Measurements from ENCODE around the gene IFNL2. TPM values are rescaled to one million over a fixed set of nuclear protein-coding genes. Genes with fewer than 3 reads are reported as not detected.

Gene IFNL2
- total RNA-seq, 1 donor from 2014 or later, result not detected

DNA sequence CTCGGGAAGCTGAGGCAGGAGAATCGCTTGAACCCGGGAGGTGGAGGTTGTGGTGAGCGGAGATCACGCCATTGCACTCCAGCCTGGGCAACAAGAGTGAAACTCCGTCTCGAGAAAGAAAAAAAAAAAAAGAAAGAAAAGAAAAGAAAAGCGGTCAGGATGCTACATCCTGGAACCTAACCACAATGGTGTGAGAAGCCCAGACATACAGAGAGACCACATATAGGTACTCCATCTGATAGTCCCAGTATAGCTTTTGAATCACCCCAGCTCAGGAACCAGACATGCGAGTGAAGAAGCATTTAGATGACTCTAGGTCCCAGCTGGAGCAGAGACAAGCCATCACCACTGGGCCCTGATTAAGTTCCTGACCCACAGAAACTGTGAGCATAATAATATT lies 31.2 kb downstream of the IFNL2 start:
- H3K36me3 Mint-ChIP-seq (ENCODE audit: insufficient read depth), result no peaks in the 10 kb centered on the region
- no peak for DNase-seq (ENCODE audit: low spot score, unreplicated experiment)
- H3K4me3 Mint-ChIP-seq (ENCODE audit: low read depth), result no peak overlapping the region
- peaks cover 10% of the 10 kb centered on the region for H3K4me1 Mint-ChIP-seq (ENCODE audit: low read depth)
- no peaks in the 10 kb centered on the region for H3K9me3 Mint-ChIP-seq (ENCODE audit: low read depth)
- peaks cover 20% of the 10 kb centered on the region for H3K27me3 Mint-ChIP-seq
- TF ChIP-seq CTCF (IDR thresholded peaks at IDR 0.05; ENCODE audit: unreplicated experiment), result no peak
- H3K27ac Mint-ChIP-seq, result no peak overlapping the region

DNA sequence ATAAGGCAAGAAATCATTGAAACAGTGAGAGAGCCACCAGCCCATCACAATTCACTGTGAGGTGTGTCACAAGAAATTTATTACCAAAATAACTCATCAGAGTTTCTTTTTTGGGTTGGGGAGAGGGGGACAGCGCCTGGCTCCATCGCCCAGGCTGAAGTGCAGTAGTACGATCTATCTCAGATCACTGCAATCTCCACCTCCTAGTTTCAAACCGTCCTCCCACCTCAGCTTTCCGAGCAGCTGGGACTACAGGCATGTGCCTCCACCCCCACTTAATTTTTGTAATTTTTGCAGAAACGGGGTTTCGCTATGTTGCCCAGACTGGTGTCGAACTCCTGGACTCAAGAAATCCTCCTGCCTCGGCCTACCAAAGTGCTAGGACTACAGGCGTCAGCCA lies 31.6 kb downstream of the IFNL2 start:
- Mint-ChIP-seq H3K9me3 (ENCODE audit: low read depth) (no peaks in the 10 kb centered on the region), H3K27me3 (peaks cover 23% of the 10 kb centered on the region), H3K36me3 (ENCODE audit: insufficient read depth) (no peaks in the 10 kb centered on the region), H3K27ac (no peak overlapping the region), H3K4me1 (ENCODE audit: low read depth) (peaks cover 10% of the 10 kb centered on the region), H3K4me3 (ENCODE audit: low read depth) (no peak overlapping the region)
- TF ChIP-seq CTCF (IDR thresholded peaks at IDR 0.05; ENCODE audit: unreplicated experiment), result no peak
- DNase-seq (ENCODE audit: low spot score, unreplicated experiment), result no peak

GRCh38 chr19:39301021-39301420 lies 32.8 kb downstream of the IFNL2 start:
- peaks cover 31% of the 10 kb centered on the region for H3K27me3 Mint-ChIP-seq
- no peaks in the 10 kb centered on the region for H3K36me3 Mint-ChIP-seq (ENCODE audit: insufficient read depth)
- H3K4me3 Mint-ChIP-seq (ENCODE audit: low read depth), result no peak overlapping the region
- no peak for DNase-seq (ENCODE audit: low spot score, unreplicated experiment)
- H3K27ac Mint-ChIP-seq, result no peak overlapping the region
- no peaks in the 10 kb centered on the region for H3K9me3 Mint-ChIP-seq (ENCODE audit: low read depth)
- no peak for TF ChIP-seq CTCF (IDR thresholded peaks at IDR 0.05; ENCODE audit: unreplicated experiment)
- peaks cover 13% of the 10 kb centered on the region for H3K4me1 Mint-ChIP-seq (ENCODE audit: low read depth)

DNA sequence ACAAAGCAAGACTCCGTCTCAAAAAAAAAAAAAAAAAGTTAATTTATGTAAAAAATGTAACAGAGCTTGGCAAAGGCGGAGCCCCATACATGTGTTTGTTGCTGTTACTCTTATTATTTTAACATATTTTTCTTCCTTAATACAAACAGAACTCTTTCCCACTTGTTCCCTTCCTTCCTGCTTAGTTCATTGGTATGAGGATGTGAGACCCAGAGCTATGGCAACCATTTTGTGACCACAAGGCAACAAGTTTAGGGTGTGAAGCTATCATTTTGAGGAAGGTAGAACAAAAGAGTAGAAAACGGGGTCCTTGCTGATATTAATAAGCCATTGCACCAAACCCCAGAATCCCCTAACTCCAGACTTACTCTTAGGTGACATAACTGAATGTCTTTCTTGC lies 33.4 kb downstream of the IFNL2 start:
- no peaks in the 10 kb centered on the region for H3K9me3 Mint-ChIP-seq (ENCODE audit: low read depth)
- peaks cover 13% of the 10 kb centered on the region for H3K4me1 Mint-ChIP-seq (ENCODE audit: low read depth)
- H3K27ac Mint-ChIP-seq, result no peak overlapping the region
- TF ChIP-seq CTCF (IDR thresholded peaks at IDR 0.05; ENCODE audit: unreplicated experiment), result no peak
- no peak for DNase-seq (ENCODE audit: low spot score, unreplicated experiment)
- peaks cover 32% of the 10 kb centered on the region for H3K27me3 Mint-ChIP-seq
- H3K36me3 Mint-ChIP-seq (ENCODE audit: insufficient read depth), result no peaks in the 10 kb centered on the region
- no peak overlapping the region for H3K4me3 Mint-ChIP-seq (ENCODE audit: low read depth)

- H3K27ac Mint-ChIP-seq, result peak overlapping the region; percentile 85
- peaks cover 39% of the 10 kb centered on the region for H3K27me3 Mint-ChIP-seq
- peaks cover 13% of the 10 kb centered on the region for H3K4me1 Mint-ChIP-seq (ENCODE audit: low read depth)
- H3K36me3 Mint-ChIP-seq (ENCODE audit: insufficient read depth), result no peaks in the 10 kb centered on the region
- no peaks in the 10 kb centered on the region for H3K9me3 Mint-ChIP-seq (ENCODE audit: low read depth)
- H3K4me3 Mint-ChIP-seq (ENCODE audit: low read depth), result no peak overlapping the region
- TF ChIP-seq CTCF (IDR thresholded peaks at IDR 0.05; ENCODE audit: unreplicated experiment), result no peak
- no peak for DNase-seq (ENCODE audit: low spot score, unreplicated experiment)
These were observed 35.4 kb downstream of the IFNL2 start for GRCh38 chr19:39303373-39304184.
